H1 (cell line): Measurements from ENCODE around the gene ACRV1. TPM values are rescaled to one million over a fixed set of nuclear protein-coding genes. Genes with fewer than 3 reads are reported as not detected.

Experiments used
- BACH1 ChIP-seq: IDR thresholded peaks from 2 replicates; pipeline ENCODE4 v1.6.1; 2012; ENCODE audit warnings: low read length, improper control_type of control experiment
- CREB1 ChIP-seq: IDR thresholded peaks from 2 replicates; pipeline ENCODE4 v1.6.1; 2012; ENCODE audit warnings: inconsistent platforms
- POLR2AphosphoS5 ChIP-seq: IDR thresholded peaks from 2 replicates; pipeline ENCODE4 v1.6.1; 2011; ENCODE audit warnings: low read depth, low read length
- SAP30 ChIP-seq: fragments of 300-600 bp; sonication (generic); IDR thresholded peaks from 2 replicates; pipeline ENCODE4 v1.7.1; 2012; ENCODE audit warnings: low read length, moderate library complexity, mild to moderate bottlenecking, inconsistent platforms; ENCODE audit not compliant: insufficient read depth, insufficient replicate concordance
- SIN3A ChIP-seq, 2 experiments: IDR thresholded peaks in 1 of 2; conservative IDR thresholded peaks in 1 of 2; 2 replicates each; pipeline ENCODE4 v1.6.1; 2011 to 2012; ENCODE audit warnings: low read length in 2 of 2, improper control_type of control experiment in 1 of 2, low read depth in 1 of 2, mild to moderate bottlenecking in 1 of 2
- TCF12 ChIP-seq: IDR thresholded peaks from 2 replicates; pipeline ENCODE4 v1.6.1; 2011; ENCODE audit warnings: low read depth, mild to moderate bottlenecking, low read length
- TEAD4 ChIP-seq: IDR thresholded peaks from 2 replicates; pipeline ENCODE4 v1.6.1; 2012; ENCODE audit warnings: low read depth, low read length, inconsistent platforms, mixed read lengths
- ZNF274 ChIP-seq: IDR thresholded peaks from 2 replicates; pipeline ENCODE4 v1.7.0; 2012; ENCODE audit warnings: low read length, borderline replicate concordance; ENCODE audit errors: extremely low read depth
- polyA plus RNA-seq, 7 experiments: library from polyadenylated mRNA; depleted of rRNA in 3 of 7; stranded (reverse) in 5 of 7; unstranded in 2 of 7; fragments of >200 nt in 5 of 7; fragments of 200-250 nt in 2 of 7; gene quantifications; 1 replicate in 5 of 7; 2 replicates in 1 of 7; 4 replicates in 1 of 7; pipeline versions ENCODE4 v1.2.1 to v1.2.3, GENCODE V29; 2011 to 2013; ENCODE audit warnings: missing spikeins in 2 of 7, mixed read lengths in 2 of 7
- total RNA-seq: library from RNA; stranded (reverse); fragmentation: NEBNext Ultra II Directional; extraction: Animal tissue kit (Norgen Biotek cat#: 25700); gene quantifications from 2 replicates; pipeline ENCODE4 v1.2.1, GENCODE V29; 2021

The ACRV1 gene
- total and polyA plus RNA-seq, 2 of the 8 experiments (the other 6 are each of a cell fraction or from before 2014, with no cell fraction given) = 0.06 TPM; not detected in 1

- no peak for TF ChIP-seq POLR2AphosphoS5
- no peak for TF ChIP-seq CREB1
- no peak for TF ChIP-seq BACH1
- TF ChIP-seq TEAD4 = no peak
- TF ChIP-seq ZNF274 = no peak
- TF ChIP-seq SAP30 = no peak
- TF ChIP-seq SIN3A (conservative IDR thresholded peaks at IDR 0.05 in 1 of 2, IDR thresholded peaks at IDR 0.05 in 1 of 2; ENCODE audit: low read depth in 1 of 2, low read length in 2 of 2) = no peak
- no peak for TF ChIP-seq TCF12
These were observed 48.3 kb upstream of the ACRV1 start (continued) for GRCh38 chr11:125728969-125729368.
